GM12891 (cell line): ENCODE measurements around the gene SASH1.

Experiments
- DNase-seq: peaks from one replicate; pipeline ENCODE4 v3.0.0; 2011; ENCODE audit warnings: low spot score; ENCODE audit not compliant: insufficient read length
- FAIRE-seq: peaks from 2 replicates; lab custom pipeline; 2011; peaks lifted over from hg19 to GRCh38; lab: Jason Lieb, UNC
- PAX5 ChIP-seq: IDR thresholded peaks from 2 replicates; pipeline ENCODE4 v1.6.1; 2011; ENCODE audit warnings: low read length, moderate library complexity, mild to moderate bottlenecking; ENCODE audit not compliant: insufficient read depth, severe bottlenecking
- POLR2A ChIP-seq: IDR thresholded peaks from 2 replicates; pipeline ENCODE4 v1.6.1; 2011; ENCODE audit warnings: low read depth, low read length, control low read depth
- POLR2AphosphoS5 ChIP-seq: IDR thresholded peaks from 2 replicates; pipeline ENCODE4 v1.6.1; 2011; ENCODE audit warnings: low read depth, low read length, control low read depth
- POU2F2 ChIP-seq: IDR thresholded peaks from 2 replicates; pipeline ENCODE4 v1.6.1; 2011; ENCODE audit warnings: low read depth, mild to moderate bottlenecking, control low read depth, low read length, moderate library complexity
- SPI1 ChIP-seq: IDR thresholded peaks from 2 replicates; pipeline ENCODE4 v1.6.1; 2011; ENCODE audit warnings: low read depth, low read length, control low read depth
- TAF1 ChIP-seq: IDR thresholded peaks from 2 replicates; pipeline ENCODE4 v1.6.1; 2011; ENCODE audit warnings: low read depth, low read length, control low read depth

SASH1 gene

DNA sequence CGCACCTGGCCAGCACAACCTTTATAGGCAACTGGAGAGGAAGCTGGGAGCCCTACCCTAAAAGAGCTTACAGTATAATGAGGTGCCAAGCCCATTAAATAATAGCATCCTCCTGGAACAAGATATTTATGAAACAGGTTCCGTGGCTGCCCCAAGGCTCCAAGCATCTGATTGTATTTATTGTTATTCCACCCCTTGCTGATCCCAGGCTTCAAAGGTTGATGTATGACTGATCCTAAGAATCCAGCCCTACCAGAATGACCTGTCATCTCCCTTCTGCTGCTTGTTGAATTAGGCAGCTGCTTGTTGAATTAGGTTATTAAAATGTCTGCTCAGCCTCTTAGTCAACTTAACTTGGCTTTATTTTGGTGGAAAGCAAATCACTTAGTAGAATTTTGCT lies 35.2 kb upstream of the SASH1 start:
- FAIRE-seq (no peak), DNase-seq (no peak)
- TF ChIP-seq POU2F2 (no peak), PAX5 (no peak), POLR2AphosphoS5 (no peak), TAF1 (no peak), POLR2A (no peak), SPI1 (no peak)

DNA sequence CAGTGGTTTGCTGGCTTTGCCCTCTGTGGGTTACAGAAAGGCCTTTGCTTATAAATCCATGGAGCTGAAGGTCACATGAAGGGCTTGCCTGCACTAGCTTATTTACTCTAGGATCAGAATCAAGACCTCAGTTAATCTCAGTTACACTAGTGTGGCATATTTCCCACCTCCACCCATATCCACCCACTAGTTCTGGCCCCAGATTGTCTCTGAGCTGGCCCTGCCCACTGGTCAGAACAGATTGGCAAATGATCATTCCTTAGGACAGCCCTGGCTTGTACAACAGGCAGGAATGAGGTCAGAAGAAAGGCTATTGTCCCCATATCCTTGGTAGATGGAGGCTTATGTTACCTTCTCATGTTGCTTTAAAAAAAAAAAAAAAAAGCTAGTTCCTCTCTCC lies 33.3 kb upstream of the SASH1 start:
- FAIRE-seq, result no peak
- DNase-seq, result no peak
- TF ChIP-seq POLR2AphosphoS5 (no peak), POU2F2 (no peak), POLR2A (no peak), PAX5 (no peak), SPI1 (no peak), TAF1 (no peak)

DNA sequence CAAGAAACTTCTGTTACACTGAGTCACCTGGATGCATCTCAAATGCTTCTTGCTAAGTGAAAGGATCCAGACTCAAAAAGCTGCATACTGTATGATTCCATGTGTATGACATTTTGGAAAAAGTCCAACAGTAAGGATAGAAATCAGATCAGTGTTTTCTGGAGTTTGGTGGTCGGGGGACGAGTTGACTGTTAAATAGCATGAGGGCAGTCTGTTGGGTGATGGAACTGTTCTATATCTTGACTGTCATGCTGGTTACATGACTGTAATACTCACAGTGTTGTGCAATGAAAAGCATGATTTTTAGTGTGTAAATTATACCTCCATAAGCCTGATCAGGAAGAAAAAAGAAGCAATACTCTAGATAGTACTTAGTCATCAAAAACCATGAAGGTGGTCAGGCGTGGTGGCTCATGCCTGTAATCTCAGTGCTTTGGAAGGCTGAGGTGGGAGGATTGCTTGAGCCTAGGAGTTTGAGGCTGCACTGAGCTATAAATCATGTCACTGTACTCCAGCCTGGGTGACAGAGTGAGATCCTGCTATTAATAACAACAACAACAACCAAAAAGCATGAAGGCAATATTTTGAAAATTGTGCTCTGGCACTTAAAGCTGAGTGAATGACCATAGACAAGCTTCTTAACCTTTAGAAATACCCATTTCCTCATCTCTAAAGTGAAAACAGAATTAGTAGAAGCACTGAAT lies 30.5 kb upstream of the SASH1 start:
- no peak for FAIRE-seq
- TF ChIP-seq POU2F2 (no peak), PAX5 (no peak), TAF1 (no peak), POLR2A (no peak), SPI1 (no peak)
- no peak for DNase-seq

DNA sequence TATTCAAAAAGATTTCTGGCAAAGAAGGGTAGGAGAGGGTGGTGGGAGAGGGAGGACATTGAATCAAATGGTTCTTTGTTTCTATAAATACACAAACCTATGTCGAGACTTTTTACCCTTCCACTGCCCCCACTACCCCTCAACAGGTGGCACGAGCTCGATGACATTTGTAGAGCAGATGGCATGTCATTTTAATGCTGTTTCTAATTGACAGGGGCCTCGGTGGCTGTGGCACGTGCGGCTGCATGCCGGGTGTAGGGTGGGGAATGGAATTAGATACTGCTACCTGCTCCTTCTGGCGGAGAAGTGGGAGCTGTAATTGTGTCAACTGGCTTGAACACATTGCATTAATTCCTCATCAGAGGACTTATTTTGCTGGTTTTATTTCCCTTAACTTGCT lies 29.1 kb upstream of the SASH1 start:
- TF ChIP-seq PAX5 (no peak), POLR2A (no peak), SPI1 (no peak), TAF1 (no peak), POLR2AphosphoS5 (no peak), POU2F2 (no peak)
- DNase-seq (no peak), FAIRE-seq (no peak)

DNA sequence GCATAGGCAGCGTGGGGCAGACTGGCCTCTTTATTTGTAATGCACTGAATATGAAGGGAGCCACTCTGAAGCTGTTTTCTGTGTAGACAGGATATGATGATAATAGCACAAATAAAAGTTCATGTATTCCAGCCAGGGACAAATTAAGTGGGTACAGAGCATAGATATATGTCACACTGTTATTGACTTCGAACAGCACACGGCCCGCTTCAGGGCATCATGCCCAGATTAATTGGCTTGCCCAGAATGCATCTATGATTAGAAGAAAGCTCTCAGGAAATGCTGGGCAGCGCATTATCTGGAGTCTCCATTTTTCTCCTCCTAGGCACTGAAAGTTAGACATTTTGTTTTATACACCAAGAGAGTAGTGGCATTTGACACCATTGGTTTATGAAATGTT lies 26.3 kb upstream of the SASH1 start:
- TF ChIP-seq SPI1 (no peak), POLR2A (no peak), POU2F2 (no peak), POLR2AphosphoS5 (no peak), PAX5 (no peak), TAF1 (no peak)
- FAIRE-seq (no peak), DNase-seq (no peak)

DNA sequence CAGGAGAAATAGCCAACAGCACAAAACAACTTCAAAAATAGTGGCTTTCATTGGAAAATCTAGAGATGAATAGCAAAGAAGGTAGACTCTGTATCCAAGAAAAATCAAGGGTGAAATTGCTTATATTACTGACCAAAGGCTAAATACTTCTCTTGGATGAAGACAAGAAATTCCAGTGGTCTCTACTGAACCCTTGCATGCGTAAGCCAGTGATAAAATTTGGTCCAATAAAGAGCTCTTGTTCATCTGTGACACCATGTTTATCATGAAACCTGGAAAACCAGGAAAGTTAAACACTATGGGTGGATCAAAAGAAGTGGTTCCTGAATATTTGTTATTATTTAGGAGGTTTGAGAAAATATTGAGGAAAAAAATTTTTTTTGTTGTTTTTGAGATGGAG lies 25.6 kb upstream of the SASH1 start:
- no peak for DNase-seq
- FAIRE-seq, result no peak
- TF ChIP-seq POU2F2 (no peak), SPI1 (no peak), TAF1 (no peak), POLR2A (no peak), POLR2AphosphoS5 (no peak), PAX5 (no peak)

DNA sequence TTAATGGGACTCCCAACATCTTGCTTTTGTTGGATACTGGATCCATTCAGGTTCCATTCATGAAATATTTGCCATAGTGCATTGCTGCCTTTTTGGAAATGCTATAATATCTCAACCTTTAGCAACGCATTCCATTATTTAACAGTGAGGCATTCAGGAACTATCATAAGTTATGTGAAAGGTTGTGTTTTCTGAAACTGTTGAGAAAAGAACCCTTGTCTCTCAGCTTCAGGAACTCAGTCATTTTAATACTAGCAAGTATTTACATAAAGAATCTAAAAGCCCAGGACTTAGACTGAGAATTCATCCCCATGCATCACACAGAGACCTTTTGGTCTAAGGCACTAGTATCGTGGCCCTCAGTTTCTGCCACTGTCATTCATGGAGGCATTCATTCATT lies 24.9 kb upstream of the SASH1 start:
- DNase-seq (no peak), FAIRE-seq (no peak)
- no peak for TF ChIP-seq SPI1
- TF ChIP-seq TAF1, result no peak
- no peak for TF ChIP-seq POU2F2
- TF ChIP-seq POLR2A, result no peak
- TF ChIP-seq PAX5, result no peak
- TF ChIP-seq POLR2AphosphoS5, result no peak

DNA sequence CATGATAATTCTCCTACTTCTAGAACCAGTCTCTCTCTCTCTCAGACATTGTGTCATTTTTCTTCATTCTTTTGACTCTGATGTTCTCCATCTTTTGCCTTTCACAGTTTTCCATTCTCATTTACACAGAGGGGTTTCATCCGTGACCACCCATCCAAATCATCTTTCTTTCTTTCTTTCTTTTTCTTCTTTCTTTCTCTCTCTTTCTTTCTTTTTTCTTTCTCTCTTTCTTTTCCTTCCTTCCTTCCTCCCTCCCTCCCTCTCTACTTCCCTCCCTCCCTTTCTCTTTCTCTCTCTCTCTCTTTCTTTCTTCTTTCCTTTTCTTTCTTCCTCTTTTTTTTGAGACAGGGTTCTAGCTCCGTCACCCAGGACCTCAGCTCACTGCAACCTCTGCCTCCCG lies 19.9 kb upstream of the SASH1 start:
- no peak for FAIRE-seq
- no peak for DNase-seq
- no peak for TF ChIP-seq PAX5

DNA sequence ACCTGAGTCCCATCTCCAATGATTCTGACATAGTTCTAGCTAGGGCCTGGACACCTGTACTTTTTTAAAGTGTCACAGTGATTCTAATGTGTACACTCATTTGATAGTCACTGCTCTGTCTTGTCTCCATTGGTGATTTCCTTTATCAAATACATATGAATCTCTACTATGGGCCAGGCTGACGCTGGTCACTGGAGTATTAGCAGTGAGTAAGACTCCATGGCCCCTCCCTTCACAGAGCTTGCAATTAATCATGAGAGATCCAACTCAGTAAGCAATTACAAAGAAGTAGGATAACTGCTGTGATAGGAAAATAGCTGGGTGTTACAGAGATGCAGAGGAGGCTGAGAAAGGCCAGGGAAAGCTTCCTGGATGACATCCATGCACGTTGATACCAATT lies 19.3 kb upstream of the SASH1 start:
- no peak for DNase-seq
- TF ChIP-seq TAF1, result no peak
- TF ChIP-seq SPI1, result no peak
- no peak for TF ChIP-seq POU2F2
- TF ChIP-seq PAX5, result no peak
- no peak for TF ChIP-seq POLR2A
- TF ChIP-seq POLR2AphosphoS5, result no peak
- FAIRE-seq, result no peak

DNA sequence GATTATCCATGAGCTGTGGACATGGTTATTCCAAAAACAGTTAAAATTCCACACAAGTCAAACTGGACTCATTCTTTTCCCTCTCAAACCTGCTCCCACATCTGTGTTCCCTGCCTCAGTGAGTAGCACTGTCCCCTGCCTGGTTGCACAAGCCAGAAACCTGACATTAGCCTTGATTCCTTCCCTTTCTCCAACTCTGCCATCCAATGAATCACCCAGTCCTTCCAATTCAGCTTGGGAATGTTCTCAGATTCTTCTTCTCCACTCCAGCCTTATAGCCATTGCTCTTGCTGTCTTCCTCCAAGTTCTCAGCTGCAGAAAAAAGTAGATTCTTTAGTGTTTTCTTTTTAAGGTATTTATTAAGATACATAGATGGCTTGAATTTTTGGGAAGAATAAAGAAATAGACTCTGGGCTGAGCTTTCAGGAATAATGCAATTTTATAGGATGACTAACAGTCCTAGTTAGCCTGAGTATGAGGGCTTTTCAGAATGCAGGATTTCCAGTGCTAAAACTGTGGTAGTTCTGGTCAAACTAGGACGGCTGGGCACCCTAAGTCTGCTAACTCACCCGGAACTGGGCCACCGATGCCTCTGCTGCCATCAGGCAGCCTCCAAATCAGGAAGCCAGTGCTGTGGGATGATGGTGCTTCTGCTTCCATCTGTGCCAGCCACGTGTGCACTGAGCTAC lies 18.2 kb upstream of the SASH1 start:
- TF ChIP-seq POLR2A, result no peak
- TF ChIP-seq POLR2AphosphoS5, result no peak
- no peak for TF ChIP-seq PAX5
- TF ChIP-seq SPI1, result no peak
- DNase-seq (no peak), FAIRE-seq (no peak)
